GM23248 (cell line): ENCODE results near the gene FAM131C.
"Not testable (repeated sequence)": the region's sequence is repeated elsewhere in the genome, so short reads cannot be mapped to it uniquely, and the experiment has no call there.

Experiments
- EZH2 ChIP-seq: fragments of 200-600 bp; sonication (generic); IDR thresholded peaks from 2 replicates; pipeline ENCODE4 v1.6.1; 2018; ENCODE audit warnings: antibody characterized with exemption, mild to moderate bottlenecking; ENCODE audit not compliant: insufficient read depth, poor library complexity, severe bottlenecking
- EZH2phosphoT487 ChIP-seq: fragments of 200-600 bp; sonication (generic); IDR thresholded peaks from 2 replicates; pipeline ENCODE4 v1.6.1; 2018; ENCODE audit warnings: antibody characterized with exemption, moderate library complexity, mild to moderate bottlenecking, low read depth; ENCODE audit not compliant: insufficient read depth

GRCh38 chr1:16039871-16040270 lies 33.6 kb downstream of the FAM131C start:
- not testable (repeated sequence) for TF ChIP-seq EZH2, EZH2phosphoT487
